Breast epithelium (tissue), 4 donors: ENCODE results near the gene ATRNL1. TPM values are rescaled to one million over a fixed set of nuclear protein-coding genes. Genes with fewer than 3 reads are reported as not detected.
"Not testable (repeated sequence)": the region's sequence is repeated elsewhere in the genome, so short reads cannot be mapped to it uniquely, and the experiment has no call there.

Source experiments
- DNase-seq, 2 donors: peaks; one replicate each; pipeline ENCODE4 v3.0.0-alpha.2; 2019; ENCODE audit warnings: low spot score in 2 of 2
- H3K27ac ChIP-seq, 2 donors: fragments of 200-600 bp; sonication (generic) in 1 of 2; one replicate each; pipeline ENCODE4 v1.5.1; 2016 to 2019; ENCODE audit warnings: mild to moderate bottlenecking in 1 of 2
- H3K27me3 ChIP-seq, 2 donors: fragments of 200-600 bp; sonication (generic) in 1 of 2; one replicate each; pipeline versions ENCODE4 v1.5.1 to v1.6.0; 2017 to 2019; ENCODE audit warnings: control low read depth in 1 of 2, mild to moderate bottlenecking in 1 of 2
- H3K36me3 ChIP-seq: fragments of 200-600 bp; one replicate; pipeline ENCODE4 v1.5.1; 2019
- H3K4me1 ChIP-seq, 2 donors: fragments of 200-600 bp; sonication (generic); one replicate each; pipeline ENCODE4 v1.5.1; 2016 to 2019; ENCODE audit warnings: control low read depth in 1 of 2
- H3K4me3 ChIP-seq, 3 donors: fragments of 200-600 bp; sonication (generic); 1 replicate in 2 of 3; 2 replicates in 1 of 3; pipeline ENCODE4 v1.5.1; 2016 to 2019; ENCODE audit warnings: mild to moderate bottlenecking in 3 of 3, moderate library complexity in 2 of 3
- H3K9me3 ChIP-seq, 2 donors: fragments of 200-600 bp; sonication (generic) in 1 of 2; one replicate each; pipeline ENCODE4 v1.5.1; 2016 to 2019; ENCODE audit warnings: control low read depth in 1 of 2
- CTCF ChIP-seq, 3 donors: fragments of 450-650 bp; IDR thresholded peaks; one replicate each; pipeline ENCODE4 v1.5.1; 2016 to 2017; ENCODE audit warnings: antibody characterized with exemption in 3 of 3, mild to moderate bottlenecking in 3 of 3, moderate library complexity in 3 of 3
- POLR2A ChIP-seq: fragments of 450-650 bp; IDR thresholded peaks from one replicate; pipeline ENCODE4 v1.6.1; 2016; ENCODE audit warnings: antibody characterized with exemption, mild to moderate bottlenecking, moderate library complexity
- POLR2AphosphoS5 ChIP-seq, 3 donors: sonication (generic); formaldehyde crosslinking; IDR thresholded peaks; one replicate each; pipeline ENCODE4 v1.6.1; 2017; ENCODE audit warnings: antibody characterized with exemption in 3 of 3
- intact Hi-C: fragments of 100-400 bp; cut with DNase I; formaldehyde crosslinking; loops from one replicate; pipeline ENCODE4 v1.15.1; 2023; ENCODE audit warnings: low total_unique reads
- total RNA-seq, 3 donors: library from RNA; depleted of rRNA; stranded (reverse); fragments of >200 nt; gene quantifications; one replicate each; pipeline ENCODE4 v1.1.0, GENCODE V29; 2016

ATRNL1 gene
- total RNA-seq, 3 donors from 2014 or later: 0.16 to 11.4 (median 2.9) TPM

- Histone ChIP-seq H3K4me3 (no peak overlapping the region), H3K4me1 (no peaks in the 10 kb centered on the region), H3K27ac (no peak overlapping the region), H3K36me3 (no peaks in the 10 kb centered on the region), H3K27me3 (no peaks in the 10 kb centered on the region), H3K9me3 (no peaks in the 10 kb centered on the region)
- intact Hi-C loops: no loop called here
- DNase-seq: no peak
- TF ChIP-seq CTCF (IDR thresholded peaks at IDR 0.05): no peak
- TF ChIP-seq POLR2A: no peak
- TF ChIP-seq POLR2AphosphoS5 (IDR thresholded peaks at IDR 0.05): no peak
These were observed 709.7 kb downstream of the ATRNL1 start for GRCh38 chr10:115802911-115803310.

DNA sequence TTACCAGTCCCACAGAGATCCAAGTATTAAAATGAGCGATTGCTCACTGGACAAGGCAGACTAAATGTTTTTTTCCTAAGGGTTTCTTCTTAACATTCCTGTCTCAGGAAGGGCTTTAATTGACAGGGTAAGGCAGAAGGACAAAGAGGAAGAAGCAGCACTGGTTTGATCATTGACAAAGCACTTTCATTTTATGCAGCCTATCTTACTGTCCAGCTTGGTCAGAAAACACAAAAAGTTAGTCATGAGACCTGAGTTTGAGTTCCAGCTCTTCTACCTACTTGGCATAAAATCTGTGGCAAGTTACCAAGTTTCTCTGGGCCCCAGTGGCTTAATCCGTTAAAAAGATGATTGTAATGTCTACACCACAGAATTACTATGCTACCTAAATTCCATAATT, 721.4 kb downstream of the ATRNL1 start:
- Histone ChIP-seq H3K9me3 (no peaks in the 10 kb centered on the region), H3K27ac (no peak overlapping the region), H3K4me3 (no peak overlapping the region), H3K4me1 (no peaks in the 10 kb centered on the region), H3K27me3 (no peaks in the 10 kb centered on the region), H3K36me3 (no peaks in the 10 kb centered on the region)
- TF ChIP-seq POLR2A: no peak
- no peak for TF ChIP-seq CTCF (IDR thresholded peaks at IDR 0.05)
- TF ChIP-seq POLR2AphosphoS5 (IDR thresholded peaks at IDR 0.05): no peak
- intact Hi-C loops: no loop called here
- no peak for DNase-seq

- intact Hi-C loops: no loop called here
- no peak overlapping the region for H3K4me3 ChIP-seq
- DNase-seq: no peak
- H3K27ac ChIP-seq: no peak overlapping the region
- H3K9me3 ChIP-seq: no peaks in the 10 kb centered on the region
- H3K4me1 ChIP-seq: no peaks in the 10 kb centered on the region
- TF ChIP-seq POLR2AphosphoS5 (IDR thresholded peaks at IDR 0.05) (no peak), CTCF (IDR thresholded peaks at IDR 0.05) (no peak), POLR2A (no peak)
- H3K36me3 ChIP-seq: no peaks in the 10 kb centered on the region
- no peaks in the 10 kb centered on the region for H3K27me3 ChIP-seq
These were observed 724.8 kb downstream of the ATRNL1 start for GRCh38 chr10:115818012-115818411.

DNA sequence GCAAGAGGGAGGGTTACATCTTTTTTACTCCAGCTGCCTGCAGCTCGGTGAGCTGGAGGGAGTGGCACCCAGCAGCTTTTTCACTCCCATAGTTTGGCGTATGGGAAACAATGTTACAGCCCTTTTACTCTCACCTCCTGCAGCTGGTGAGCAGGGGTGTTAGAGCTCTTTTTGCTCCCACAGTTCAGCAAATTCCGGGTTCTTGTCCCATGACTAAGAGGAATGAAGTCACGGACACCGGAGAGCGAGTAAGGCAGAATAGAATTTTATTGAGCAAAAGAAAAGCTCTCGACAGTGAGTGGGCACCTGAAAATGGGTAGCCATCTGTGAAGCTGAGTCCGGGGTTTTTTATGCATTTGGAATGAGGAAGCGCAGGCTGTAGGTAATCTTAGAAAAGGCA, 733.2 kb downstream of the ATRNL1 start:
- no peak for DNase-seq
- Histone ChIP-seq H3K4me1 (no peaks in the 10 kb centered on the region), H3K4me3 (no peak overlapping the region), H3K27ac (no peak overlapping the region), H3K36me3 (no peaks in the 10 kb centered on the region), H3K9me3 (no peaks in the 10 kb centered on the region), H3K27me3 (no peaks in the 10 kb centered on the region)
- intact Hi-C loops: loop anchor here (10.0 kb wide), 1 partner anchor 232 kb away; no protein-coding TSS in a partner anchor
- no peak for TF ChIP-seq CTCF (IDR thresholded peaks at IDR 0.05)
- TF ChIP-seq POLR2A: no peak
- no peak for TF ChIP-seq POLR2AphosphoS5 (IDR thresholded peaks at IDR 0.05)

DNA sequence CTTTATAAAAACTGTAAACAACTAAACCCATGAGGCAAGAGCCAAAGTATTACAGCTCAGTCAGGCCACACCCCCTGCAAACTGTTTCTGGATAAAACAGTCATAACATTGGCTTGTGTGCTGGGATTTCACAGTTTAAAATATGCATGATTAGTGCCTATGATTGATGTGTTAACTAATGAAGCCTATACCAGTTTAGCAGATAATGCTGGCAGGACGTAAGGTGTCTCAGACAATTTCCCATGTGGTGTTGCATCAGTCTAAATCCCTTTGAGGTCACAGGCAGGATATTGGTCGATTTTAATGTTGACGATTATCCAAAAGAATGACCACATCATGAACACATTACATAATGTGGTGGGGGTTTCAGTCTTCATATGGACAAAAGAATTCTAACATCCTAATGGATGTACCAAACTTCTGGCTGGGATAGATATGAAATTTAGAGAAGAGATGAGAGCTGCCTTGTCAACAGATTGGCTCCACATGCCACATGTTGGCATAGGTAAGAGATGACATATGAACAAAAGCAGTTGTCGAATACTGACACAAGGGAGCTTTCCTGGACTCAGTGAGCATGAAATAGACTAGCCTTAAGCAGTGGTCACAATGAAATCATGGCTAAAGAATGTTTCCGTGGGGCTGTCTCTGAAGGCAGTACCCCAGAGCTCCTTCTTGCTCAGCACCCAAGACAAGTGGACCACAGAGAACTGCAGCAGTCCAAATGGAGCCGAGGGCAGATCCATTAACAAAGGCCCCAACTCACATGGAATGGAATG, 734.3 kb downstream of the ATRNL1 start:
- Histone ChIP-seq H3K36me3 (no peaks in the 10 kb centered on the region), H3K4me3 (no peak overlapping the region), H3K9me3 (no peaks in the 10 kb centered on the region), H3K27ac (no peak overlapping the region), H3K27me3 (no peaks in the 10 kb centered on the region), H3K4me1 (no peaks in the 10 kb centered on the region)
- no peak for DNase-seq
- TF ChIP-seq CTCF (IDR thresholded peaks at IDR 0.05): no peak
- TF ChIP-seq POLR2A: no peak
- intact Hi-C loops: loop anchor here (10.0 kb wide), 1 partner anchor 233 kb away; no protein-coding TSS in a partner anchor

- not testable (repeated sequence) for DNase-seq, H3K27me3 ChIP-seq, H3K27ac ChIP-seq, H3K4me3 ChIP-seq, H3K4me1 ChIP-seq, H3K36me3 ChIP-seq, H3K9me3 ChIP-seq
- intact Hi-C loops: loop anchor here (10.0 kb wide), 1 partner anchor 233 kb away; no protein-coding TSS in a partner anchor
These were observed 735.0 kb downstream of the ATRNL1 start for GRCh38 chr10:115828182-115828581.
